Bronchial epithelial cell (primary cell): ENCODE results near the gene GALNT13. TPM values are rescaled to one million over a fixed set of nuclear protein-coding genes. Genes with fewer than 3 reads are reported as not detected.

ENCODE experiments used
- DNase-seq: peaks from one replicate; pipeline ENCODE4 v3.0.0-alpha.2; 2010; ENCODE audit warnings: low read depth
- FAIRE-seq: peaks from 2 replicates; lab custom pipeline; 2011; peaks lifted over from hg19 to GRCh38; lab: Jason Lieb, UNC
- H3K27me3 ChIP-seq: 2 replicates; pipeline ENCODE4 v1.5.1; 2011; ENCODE audit warnings: low read length; ENCODE audit not compliant: control insufficient read depth, insufficient read depth
- H3K36me3 ChIP-seq: 2 replicates; pipeline ENCODE4 v1.5.1; 2011; ENCODE audit warnings: low read length; ENCODE audit not compliant: control insufficient read depth, insufficient read depth
- H3K4me3 ChIP-seq: 2 replicates; pipeline ENCODE4 v1.5.1; 2011; ENCODE audit warnings: mild to moderate bottlenecking, low read depth, low read length, control low read depth
- CTCF ChIP-seq: IDR thresholded peaks from 2 replicates; pipeline ENCODE4 v1.5.1; 2011; ENCODE audit warnings: mild to moderate bottlenecking, moderate library complexity, low read length, control low read depth, inconsistent platforms; ENCODE audit not compliant: insufficient read depth, severe bottlenecking
- total RNA-seq: library from RNA; depleted of rRNA; stranded (reverse); fragments of >200 nt; gene quantifications from 2 replicates; pipeline ENCODE4 v1.2.1, GENCODE V29; 2014

The GALNT13 gene
- total RNA-seq: 0.26 and 1.3 TPM in 2 replicates

- TF ChIP-seq CTCF: no peak
- DNase-seq (peak; percentile 1), FAIRE-seq (no peak)
- H3K36me3 ChIP-seq: no peaks in the 10 kb centered on the region
- H3K27me3 ChIP-seq: peaks cover 21% of the 10 kb centered on the region
- no peak within 1 kb of the TSS for H3K4me3 ChIP-seq
These were observed at the start of gene GALNT13 for GRCh38 chr2:153871231-153872221. TSS of gene GALNT13 (plus strand) at chr2:153871922.

- no peak for FAIRE-seq
- no peaks in the 10 kb centered on the region for H3K27me3 ChIP-seq
- no peak overlapping the region for H3K4me3 ChIP-seq
- no peaks in the 10 kb centered on the region for H3K36me3 ChIP-seq
- TF ChIP-seq CTCF: no peak
- DNase-seq: peak; percentile 17
These were observed 47.8 kb upstream of the GALNT13 start for GRCh38 chr2:153823880-153824279.

- no peak for TF ChIP-seq CTCF
- Histone ChIP-seq H3K27me3 (no peaks in the 10 kb centered on the region), H3K4me3 (no peak overlapping the region), H3K36me3 (no peaks in the 10 kb centered on the region)
- DNase-seq (no peak), FAIRE-seq (no peak)
These were observed 43.4 kb upstream of the GALNT13 start for GRCh38 chr2:153828335-153828734.

- FAIRE-seq: no peak
- no peak for TF ChIP-seq CTCF
These were observed 37.1 kb upstream of the GALNT13 start for GRCh38 chr2:153834662-153835061.

GRCh38 chr2:153858250-153858649 lies 13.5 kb upstream of the GALNT13 start:
- Histone ChIP-seq H3K36me3 (no peaks in the 10 kb centered on the region), H3K4me3 (no peak overlapping the region), H3K27me3 (no peaks in the 10 kb centered on the region)
- TF ChIP-seq CTCF: no peak
- no peak for DNase-seq
- no peak for FAIRE-seq

More at GRCh38 chr2:153834662-153835061, 37.1 kb upstream of the GALNT13 start:
- Histone ChIP-seq H3K27me3 (no peaks in the 10 kb centered on the region), H3K36me3 (no peaks in the 10 kb centered on the region), H3K4me3 (no peak overlapping the region)
- no peak for DNase-seq
